Fibroblast of pulmonary artery (primary cell): ENCODE measurements around the gene DNAH9.

Experiments used
- DNase-seq: peaks from one replicate; pipeline ENCODE4 v3.0.0-alpha.2; 2010; ENCODE audit warnings: low read depth
- H3K4me3 ChIP-seq: replicated peaks from 2 replicates; pipeline ENCODE4 v1.5.1; 2011; ENCODE audit warnings: low read depth, mild to moderate bottlenecking, control low read depth, low read length, moderate library complexity
- CTCF ChIP-seq: IDR thresholded peaks from 2 replicates; pipeline ENCODE4 v1.5.1; 2011; ENCODE audit warnings: mild to moderate bottlenecking, control low read depth, low read length, inconsistent platforms; ENCODE audit errors: missing control alignments

The DNAH9 gene

GRCh38 chr17:11816409-11816808 lies 218.1 kb downstream of the DNAH9 start:
- DNase-seq, result no peak
- no peak overlapping the region for H3K4me3 ChIP-seq
- TF ChIP-seq CTCF, result no peak

- no peak for DNase-seq
- no peak for TF ChIP-seq CTCF
- no peak overlapping the region for H3K4me3 ChIP-seq
Measured at GRCh38 chr17:11823862-11824261, 225.6 kb downstream of the DNAH9 start.

GRCh38 chr17:11825572-11826209 lies 227.4 kb downstream of the DNAH9 start:
- DNase-seq, result no peak
- no peak for TF ChIP-seq CTCF
- no peak overlapping the region for H3K4me3 ChIP-seq

GRCh38 chr17:11832401-11833137 lies 234.3 kb downstream of the DNAH9 start:
- TF ChIP-seq CTCF, result no peak
- DNase-seq, result no peak
- no peak overlapping the region for H3K4me3 ChIP-seq

GRCh38 chr17:11836508-11836907 lies 238.2 kb downstream of the DNAH9 start:
- no peak overlapping the region for H3K4me3 ChIP-seq
- no peak for DNase-seq
- no peak for TF ChIP-seq CTCF

GRCh38 chr17:11840052-11840451 lies 241.8 kb downstream of the DNAH9 start:
- H3K4me3 ChIP-seq, result no peak overlapping the region
- TF ChIP-seq CTCF, result no peak
- DNase-seq, result no peak

- H3K4me3 ChIP-seq, result no peak overlapping the region
- DNase-seq, result no peak
- no peak for TF ChIP-seq CTCF
Measured at GRCh38 chr17:11840831-11841230, 242.6 kb downstream of the DNAH9 start.
